Tibial nerve (tissue), 4 donors: ENCODE measurements around the gene CPLANE2.

ENCODE experiments used
- CTCF ChIP-seq, 5 experiments: fragments of 200-600 bp in 3 of 5; fragments of 450-650 bp in 2 of 5; sonication (generic) in 3 of 5; IDR thresholded peaks; one replicate each; pipeline ENCODE4 v1.5.1; 2016 to 2019; ENCODE audit warnings: antibody characterized with exemption in 5 of 5, mild to moderate bottlenecking in 3 of 5, moderate library complexity in 2 of 5
- EP300 ChIP-seq, 2 donors: sonication (generic); formaldehyde crosslinking; IDR thresholded peaks; one replicate each; pipeline ENCODE4 v1.6.1; 2017; ENCODE audit warnings: antibody characterized with exemption in 2 of 2, mild to moderate bottlenecking in 1 of 2
- POLR2A ChIP-seq, 2 donors: fragments of 450-650 bp; IDR thresholded peaks; one replicate each; pipeline ENCODE4 v1.6.1; 2017; ENCODE audit warnings: antibody characterized with exemption in 2 of 2, mild to moderate bottlenecking in 2 of 2, moderate library complexity in 2 of 2

DNA sequence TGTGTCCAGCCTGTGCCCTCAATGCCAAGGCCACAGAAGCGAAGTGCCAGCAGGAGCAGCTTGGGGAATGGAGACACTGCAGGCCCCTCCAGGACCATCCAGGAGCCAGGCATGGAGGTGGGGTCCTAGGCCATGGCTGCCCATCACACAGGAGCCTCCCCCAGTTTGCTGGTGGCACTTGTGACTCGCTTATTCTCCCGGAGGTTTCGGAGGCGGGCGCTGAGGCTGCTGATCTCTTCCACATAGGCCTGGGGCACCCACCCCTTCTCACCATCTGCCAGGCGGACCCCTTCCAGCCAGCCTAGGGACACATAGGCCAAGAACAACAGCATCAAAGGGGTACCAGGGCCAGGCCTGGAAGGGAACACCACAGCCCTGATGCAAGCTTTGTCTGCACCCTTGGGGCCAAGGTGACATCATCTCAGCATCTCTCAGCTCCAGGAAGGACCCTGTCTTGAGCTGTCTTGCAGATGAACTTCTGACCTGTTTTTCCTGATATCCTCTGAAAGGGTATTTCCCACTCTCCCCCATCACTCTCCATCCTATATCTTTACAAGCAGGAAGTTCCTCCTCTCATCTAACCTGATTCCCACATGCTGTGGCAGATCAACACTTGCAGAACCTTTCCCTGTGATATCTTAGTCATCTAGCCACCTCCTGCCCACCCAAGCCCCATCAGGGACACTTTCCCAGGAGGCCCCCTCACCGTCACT lies 38.4 kb downstream of the CPLANE2 start:
- TF ChIP-seq CTCF (IDR thresholded peaks at IDR 0.05): no peak
- TF ChIP-seq POLR2A (IDR thresholded peaks at IDR 0.05): no peak
- no peak for TF ChIP-seq EP300 (IDR thresholded peaks at IDR 0.05)
